D341Med (cell line): ENCODE results near the gene CCBE1.
A peak's percentile ranks its signal among the peaks of the same experiment; 100 is the strongest.
"Not testable (repeated sequence)": the region's sequence is repeated elsewhere in the genome, so short reads cannot be mapped to it uniquely, and the experiment has no call there.

Experiments
- DNase-seq: peaks from one replicate; pipeline ENCODE4 v3.0.0; 2012; ENCODE audit warnings: low spot score

The CCBE1 gene

DNA sequence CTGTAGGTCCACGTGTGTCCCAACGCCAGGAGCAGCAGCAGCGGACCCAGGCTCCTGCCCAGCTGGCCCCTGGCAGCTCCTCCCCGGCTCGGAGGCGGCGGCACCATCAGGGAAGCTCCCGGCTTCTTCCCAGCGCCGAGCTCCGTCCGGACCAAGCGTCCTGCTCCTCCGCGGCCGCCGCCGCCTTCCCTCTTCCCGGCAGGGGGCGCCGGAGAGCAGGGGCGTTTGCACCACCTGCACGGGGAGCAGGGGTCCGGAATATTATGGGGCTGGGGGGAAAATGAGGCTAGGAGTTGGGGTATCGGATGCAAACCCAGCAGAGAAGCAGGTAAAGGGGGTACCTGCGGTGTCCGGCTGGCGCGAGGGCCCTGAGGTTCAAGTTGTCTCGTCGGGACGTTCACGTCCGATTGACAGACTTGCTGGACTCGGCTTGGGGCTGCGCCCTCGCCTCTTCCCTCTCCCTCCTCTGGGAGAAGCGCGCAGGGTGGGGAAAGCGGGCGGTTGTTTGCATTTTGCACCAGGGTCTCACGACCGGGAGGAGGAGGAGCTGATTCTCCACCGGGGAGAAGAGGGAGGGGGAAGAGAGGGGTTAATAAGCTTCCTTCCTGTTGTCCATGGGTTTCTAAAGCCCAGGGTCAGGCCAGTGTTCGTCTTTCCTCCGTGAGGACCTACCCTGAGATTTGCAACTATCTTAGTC, at the start of gene CCBE1:
Gene CCBE1, minus strand, starts transcription at position 188 of the 697 bp plus-strand sequence.
- peak; percentile 92 for DNase-seq

DNA sequence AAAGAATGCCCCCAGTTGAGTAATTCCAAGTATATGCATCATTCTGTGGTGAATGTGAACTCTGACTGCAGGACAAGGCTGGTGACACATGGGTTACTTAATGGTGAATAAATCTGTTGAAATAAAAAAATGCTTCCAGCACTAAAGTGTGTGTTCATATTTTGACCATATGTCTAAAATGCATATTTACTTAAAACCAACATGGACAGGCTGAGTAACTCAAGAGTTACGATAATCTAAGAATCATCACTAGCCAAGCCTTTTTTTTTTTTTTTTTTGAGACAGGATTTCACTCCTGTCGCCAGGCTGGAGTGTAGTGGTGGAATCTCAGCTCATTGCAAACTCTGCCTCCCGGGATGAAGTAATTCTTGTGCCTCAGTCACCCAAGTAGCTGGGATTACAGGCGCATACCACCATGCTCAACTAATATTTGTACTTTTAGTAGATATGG, 47.1 kb upstream of the CCBE1 start:
- DNase-seq: no peak

DNA sequence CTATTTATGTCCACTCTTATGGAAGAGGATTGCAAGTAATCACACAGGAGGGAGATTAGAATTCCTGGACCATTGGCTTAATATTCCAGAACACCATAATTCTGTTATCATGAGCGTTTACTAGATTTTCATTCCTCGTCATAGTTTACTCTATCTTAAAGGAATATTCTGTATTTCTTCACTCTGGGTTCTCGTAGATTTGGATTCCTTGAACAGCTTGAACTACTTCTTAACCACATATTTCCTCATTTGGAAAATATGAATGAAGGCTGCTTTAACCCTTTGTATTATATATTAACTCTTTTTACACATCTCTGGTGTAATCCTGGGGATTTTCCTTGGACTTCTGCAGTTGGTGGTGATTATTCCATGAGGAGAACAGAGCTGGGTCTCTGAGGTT, 46.3 kb upstream of the CCBE1 start:
- DNase-seq: no peak

DNA sequence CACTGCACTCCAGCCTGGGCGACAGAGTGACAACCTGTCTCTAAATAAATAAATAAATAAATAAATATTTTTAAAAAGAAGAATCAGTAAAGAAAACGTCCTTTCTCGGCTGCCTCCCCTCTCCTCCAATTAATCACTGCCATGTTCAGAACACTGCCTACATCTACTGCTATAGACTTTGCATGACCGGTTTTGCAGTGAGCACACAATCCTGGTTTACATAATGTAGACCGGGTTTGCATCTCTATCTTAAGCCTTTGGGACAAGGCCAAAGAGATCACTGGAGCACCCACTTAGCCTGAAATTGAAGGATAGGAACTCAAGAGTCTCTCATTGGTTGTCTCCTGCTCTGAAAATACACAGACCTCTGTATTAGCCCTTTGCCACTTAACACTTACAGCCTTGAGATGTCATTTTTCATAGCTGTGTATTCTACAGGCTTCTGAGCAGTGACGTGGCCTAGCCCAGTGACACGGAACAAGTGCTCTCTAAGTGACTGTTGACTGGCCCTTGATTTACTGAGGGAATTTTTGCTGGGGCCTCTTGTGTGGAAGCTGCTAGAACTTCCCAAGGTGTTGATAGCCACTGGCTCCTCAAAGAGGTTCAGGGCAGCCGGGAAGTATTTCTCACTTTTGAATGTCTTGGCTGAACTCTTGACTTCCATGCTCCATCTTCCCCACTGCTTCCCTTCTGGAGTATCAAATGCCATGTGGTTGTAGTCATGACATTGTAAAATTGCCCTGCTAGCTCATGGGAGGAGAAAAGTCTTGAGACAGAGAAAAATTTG, 45.3 kb upstream of the CCBE1 start:
- no peak for DNase-seq

DNA sequence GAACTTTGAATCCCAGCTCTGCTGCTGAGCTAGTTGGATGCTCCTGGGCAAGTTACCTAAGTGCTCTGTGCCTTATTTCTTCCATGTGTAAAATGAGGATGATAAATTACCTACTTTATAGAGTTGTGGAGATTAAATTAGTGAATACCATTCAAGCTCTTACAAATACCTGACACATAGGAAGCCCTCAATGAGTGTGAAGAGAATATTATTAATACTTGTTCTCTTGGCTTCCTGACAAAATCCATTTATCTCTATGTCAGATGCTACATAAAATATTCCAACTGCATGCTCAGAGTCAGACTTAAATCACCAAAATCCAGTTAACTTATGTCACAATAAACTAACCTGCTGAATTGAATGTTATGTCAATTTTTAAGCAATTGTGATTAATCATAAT, 42.9 kb upstream of the CCBE1 start:
- DNase-seq: no peak

DNA sequence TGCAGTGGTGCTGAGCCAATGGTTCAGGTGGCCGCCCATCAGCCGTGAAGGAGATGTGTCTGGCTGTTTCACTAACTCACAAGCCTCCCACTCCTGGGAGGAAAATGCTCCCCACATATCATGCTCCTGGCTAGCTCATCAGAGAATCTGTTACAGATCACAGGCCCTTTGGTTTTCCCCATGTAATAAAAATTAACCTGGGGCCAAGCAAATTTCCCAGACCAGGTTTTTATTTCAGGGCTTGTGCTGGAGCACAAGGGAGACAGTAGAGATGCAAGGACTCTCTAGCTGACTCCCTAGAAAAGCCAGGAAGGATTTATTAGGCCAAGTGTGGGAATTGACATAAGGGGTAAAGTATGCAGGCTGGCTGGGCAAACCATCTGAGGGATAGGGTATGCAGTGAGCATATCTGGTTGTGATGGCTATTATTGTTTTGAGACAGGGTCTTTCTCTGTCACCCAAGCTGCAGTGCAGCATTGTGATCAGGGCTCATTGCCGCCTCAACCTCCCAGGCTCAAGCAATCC, 40.6 kb upstream of the CCBE1 start:
- DNase-seq: no peak

DNA sequence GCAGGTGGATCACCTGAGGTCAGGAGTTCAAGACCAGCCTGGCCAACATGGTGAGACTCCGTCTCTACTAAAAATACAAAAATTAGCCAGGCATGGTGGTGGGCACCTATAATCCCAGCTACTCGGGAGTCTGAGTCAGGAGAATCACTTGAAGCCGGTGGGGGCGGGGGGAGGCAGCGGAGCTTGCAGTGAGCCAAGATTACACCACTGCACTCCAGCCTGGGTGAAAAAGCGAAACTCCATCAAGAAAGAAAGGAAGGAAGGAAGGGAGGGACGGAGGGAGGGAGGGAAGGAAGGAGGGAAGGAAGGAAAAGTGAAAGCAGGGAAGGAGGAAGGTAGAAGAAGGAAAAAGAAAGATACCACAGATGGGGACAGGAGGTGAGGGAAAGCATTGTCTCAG, 40.1 kb upstream of the CCBE1 start:
- not testable (repeated sequence) for DNase-seq

DNA sequence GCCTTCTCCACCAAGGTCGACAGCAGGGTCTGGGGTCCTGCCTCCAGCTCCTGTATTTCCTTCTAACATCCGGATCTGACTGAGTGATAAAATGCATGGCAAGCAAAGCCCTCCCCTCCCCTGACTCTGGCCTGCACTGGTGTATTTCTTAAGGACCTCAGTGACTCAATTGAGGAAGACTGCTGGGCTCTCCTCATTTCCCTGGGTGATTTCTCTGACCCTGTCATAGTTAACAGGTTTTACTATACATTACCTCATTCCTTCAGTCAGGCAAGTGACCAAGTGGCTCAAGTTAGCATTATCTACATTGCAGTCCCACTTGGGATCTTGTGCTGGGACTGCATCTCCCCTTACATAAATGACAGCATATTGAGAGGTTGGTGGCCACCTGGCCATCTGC, 38.8 kb upstream of the CCBE1 start:
- DNase-seq: no peak

DNA sequence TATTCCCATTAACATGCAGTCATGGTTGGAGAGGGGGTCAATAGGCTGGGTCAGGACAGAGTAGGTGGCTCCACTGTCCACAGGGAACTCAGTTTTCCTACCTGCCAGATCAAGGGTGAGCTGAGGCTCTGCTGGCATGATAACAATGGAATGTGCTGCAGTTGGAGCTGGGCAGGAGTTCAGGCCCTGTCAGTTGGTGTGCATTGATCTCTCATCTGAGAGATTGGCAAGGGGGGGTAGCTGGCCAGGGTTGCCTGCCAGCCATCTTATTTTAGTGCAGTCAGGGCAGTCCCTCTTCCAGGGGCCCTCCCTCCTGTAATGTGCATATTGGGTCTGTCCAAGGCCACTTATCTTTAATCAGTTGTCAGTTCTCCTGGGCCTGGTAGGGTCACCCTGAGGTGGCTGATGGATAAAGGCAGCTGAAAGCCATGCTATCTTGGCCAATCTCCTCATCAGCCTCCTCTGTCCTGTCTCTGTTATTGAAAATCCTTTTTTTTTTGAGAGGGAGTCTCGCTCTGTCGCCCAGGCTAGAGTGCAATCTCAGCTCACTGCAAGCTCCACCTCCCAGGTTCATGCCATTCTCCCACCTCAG, 38.1 kb upstream of the CCBE1 start:
- DNase-seq: no peak

DNA sequence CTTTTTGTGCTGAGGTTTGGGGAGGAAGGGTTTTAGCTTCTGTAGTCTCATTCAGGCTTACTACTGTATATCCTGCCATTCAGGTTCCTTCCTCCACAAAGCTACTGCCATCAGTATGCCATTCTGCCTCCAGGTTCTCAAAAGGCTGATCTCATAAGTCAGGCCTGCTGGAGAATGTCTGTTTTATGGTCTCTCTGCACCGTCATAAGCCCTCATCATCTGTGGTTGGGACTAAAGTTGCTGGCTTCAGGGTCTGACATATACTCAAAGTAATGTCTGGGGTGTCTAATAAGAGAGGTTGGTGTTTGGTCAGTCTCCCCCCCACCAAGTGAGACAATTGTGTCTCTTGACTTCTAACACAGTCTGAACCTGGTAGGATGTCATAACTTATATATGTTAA, 36.2 kb upstream of the CCBE1 start:
- no peak for DNase-seq

DNA sequence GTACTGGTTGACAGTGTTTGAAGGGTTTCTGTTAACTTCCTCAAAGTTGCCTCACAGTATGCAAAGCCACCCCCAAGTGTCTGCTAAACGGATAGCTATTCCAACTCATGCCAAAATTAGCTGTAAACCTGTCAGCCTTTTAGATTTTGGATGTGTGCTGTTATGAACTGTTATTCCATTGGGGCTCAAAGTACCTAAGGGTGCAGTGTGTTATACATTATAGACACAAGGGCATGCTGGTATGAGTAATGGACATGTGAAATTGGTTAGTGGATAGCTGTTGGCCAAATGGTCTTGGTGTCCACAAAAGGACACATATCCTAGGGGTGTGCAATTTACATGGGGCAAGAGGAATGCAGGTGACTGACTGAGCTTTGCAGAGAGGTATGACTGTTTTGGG, 33.7 kb upstream of the CCBE1 start:
- DNase-seq: no peak

DNA sequence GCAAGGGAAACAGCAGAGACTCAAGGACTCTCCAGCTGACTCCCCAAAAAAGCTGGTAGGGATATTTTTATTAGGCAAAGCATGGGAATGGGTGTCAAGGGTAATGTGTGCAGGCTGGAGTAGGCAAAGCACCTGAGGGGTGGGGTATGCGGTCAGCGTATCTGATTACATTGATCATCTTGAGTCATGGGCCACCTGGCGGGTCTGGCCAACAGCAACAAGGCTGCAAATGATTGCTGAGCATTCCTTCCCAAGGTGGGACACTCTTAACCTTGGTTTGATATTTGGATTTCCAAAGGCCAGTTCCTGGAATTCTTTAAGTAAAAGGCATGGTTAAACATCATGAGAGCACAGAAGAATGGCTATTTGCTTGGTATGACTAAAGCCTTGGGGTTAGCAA, 32.6 kb upstream of the CCBE1 start:
- DNase-seq: no peak

DNA sequence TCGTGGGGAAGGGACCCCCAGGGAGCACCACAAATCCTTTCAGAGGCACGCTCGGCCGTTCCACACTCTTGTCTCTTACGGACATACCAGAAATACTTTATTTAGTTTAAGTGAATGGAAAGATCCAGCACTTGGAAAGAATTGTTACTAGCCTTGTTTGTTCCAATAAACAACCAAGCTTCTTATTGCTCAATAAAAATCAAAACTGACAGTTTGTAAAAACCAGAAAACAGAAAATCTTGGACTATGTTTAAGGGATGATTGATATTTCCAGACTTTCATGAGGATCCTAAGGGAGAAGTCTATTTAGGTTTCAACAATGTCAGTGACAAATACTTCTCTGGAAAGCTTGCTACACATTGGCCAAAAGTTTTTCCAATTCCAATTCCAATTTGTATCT, 31.6 kb upstream of the CCBE1 start:
- DNase-seq: no peak

DNA sequence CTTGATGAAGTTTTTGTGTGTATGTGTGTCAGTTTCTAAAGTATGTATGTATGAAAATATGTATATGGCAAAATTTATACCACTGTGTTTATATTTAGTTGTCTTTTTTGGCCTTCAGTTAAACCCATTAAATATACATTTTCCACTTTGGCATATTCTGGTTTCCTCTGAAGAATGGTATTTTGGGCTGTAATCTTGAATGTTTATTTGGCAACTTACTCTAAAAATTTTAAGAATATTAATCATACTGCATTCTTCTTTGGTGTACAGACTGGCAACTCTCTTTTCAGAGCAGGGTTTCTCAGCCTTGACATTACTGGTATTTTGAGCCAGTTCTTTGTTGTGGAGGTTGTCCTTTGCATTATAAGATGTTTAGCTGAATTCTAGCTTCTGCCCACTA, 27.9 kb upstream of the CCBE1 start:
- DNase-seq: no peak

DNA sequence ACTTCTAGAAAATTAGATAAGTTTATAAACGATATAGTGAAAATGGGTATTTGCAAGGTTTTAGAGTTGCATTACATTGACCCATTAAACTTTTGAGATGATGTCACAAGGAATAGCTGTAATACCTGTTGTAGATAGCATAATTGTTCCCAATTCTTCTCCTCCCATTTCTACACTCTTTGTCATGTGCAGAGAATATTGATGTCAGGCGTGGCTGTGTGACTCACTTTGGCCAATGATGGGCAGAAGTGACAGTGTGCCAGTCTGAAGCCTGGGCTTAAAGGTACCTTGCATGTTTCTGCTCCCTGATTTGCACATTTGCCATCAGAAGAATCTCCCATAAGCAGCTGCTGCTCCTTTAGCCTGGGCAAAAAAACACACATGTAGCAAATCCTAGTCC, 26.9 kb upstream of the CCBE1 start:
- no peak for DNase-seq

DNA sequence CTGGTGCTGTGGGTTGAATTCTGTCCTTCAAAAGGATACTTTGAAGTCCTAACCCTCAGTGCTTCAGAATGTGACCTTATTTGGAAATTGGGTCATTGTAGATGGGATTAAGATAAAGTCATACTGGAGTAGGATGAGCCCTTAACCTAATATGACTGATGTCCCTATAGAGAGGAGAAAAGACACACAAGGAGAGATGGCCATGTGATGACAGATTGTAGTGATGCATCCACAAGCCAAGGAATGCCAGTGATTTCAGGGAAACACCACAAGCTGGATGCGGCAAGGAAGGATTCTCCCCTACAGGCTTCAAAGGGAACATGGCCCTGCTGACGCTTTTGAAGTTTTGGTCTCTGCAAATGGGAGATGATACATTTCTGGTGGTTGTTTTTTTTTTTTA, 24.7 kb upstream of the CCBE1 start:
- DNase-seq: no peak

DNA sequence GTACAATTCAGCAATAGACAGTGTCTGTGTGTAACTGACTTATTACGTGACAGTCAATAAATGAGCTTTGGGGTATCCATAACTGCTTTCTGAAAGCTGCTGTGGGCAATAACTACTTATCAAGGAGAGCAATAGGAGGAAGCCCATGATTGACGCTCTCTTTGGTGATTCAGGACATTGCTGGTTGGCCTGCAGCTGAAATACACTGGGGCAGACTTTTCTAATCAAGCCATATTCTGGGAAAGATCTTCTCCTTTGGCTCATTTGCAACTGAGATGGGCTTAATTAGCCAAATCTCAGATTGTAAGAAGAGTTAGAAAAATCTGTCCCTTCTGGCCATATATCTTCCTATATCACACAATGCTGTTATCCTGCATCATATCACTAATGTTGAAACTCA, 24.0 kb upstream of the CCBE1 start:
- no peak for DNase-seq

DNA sequence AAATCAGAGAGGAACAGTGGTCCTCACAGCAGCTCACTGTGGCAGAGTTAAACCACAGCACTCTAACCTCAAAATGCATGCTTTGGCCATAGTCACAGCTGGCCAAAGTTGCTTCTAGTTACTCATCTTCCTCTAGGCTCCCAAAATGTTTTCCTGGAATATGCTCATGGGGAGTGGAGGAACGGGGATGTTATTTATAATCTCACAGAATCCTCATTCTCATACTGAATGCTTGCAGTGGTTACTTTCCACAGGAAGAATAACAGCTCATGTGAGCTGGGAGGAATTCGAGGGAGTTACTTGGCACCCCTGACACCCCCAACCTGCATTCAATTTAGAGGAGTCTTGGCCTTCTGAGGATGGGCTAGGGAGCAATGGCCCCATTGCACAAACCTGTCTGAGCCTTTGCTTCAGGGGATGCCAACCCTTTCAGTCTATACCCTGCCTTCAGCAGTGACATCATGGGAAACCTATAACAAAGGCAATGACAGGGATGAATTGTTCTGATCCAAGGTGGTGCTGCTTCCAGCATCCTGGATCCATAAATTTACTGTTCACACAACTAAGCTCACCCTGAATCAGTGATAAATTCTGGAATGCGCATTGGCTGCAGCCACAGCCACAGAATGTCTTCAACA, 22.4 kb upstream of the CCBE1 start:
- no peak for DNase-seq

DNA sequence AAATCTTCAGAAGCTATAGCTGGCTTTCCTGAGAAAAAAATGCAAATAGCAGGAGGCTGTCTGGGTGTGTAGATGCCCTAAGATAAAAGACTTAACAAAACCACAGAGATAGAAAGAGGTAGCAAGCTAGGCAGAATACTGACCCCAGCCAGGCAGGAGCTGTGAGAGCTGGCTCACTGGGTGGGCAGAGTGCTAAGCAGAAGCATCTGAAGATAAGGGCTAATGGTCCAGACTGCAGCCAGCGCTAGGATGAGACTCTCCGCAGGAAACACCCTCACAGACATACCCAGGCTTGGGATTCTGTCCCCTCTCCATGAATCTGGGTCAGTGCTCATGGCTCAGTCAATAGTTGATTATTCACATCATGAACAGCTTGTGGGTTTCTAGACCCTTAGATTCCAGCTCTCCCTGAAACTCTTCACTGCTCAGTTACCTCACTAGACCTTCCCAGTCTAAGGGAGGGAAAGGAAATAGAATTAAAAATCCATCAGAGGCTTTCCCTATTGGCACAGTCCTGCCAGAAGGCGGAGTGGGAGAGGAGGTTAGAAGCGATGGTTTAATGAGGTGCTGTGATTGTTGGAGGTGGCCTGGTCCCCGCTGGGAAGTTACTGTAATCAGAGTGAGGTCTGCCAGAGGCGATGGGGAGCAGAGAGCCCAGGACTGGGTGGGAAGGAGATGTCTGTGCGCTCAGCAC, 21.4 kb upstream of the CCBE1 start:
- DNase-seq: no peak

DNA sequence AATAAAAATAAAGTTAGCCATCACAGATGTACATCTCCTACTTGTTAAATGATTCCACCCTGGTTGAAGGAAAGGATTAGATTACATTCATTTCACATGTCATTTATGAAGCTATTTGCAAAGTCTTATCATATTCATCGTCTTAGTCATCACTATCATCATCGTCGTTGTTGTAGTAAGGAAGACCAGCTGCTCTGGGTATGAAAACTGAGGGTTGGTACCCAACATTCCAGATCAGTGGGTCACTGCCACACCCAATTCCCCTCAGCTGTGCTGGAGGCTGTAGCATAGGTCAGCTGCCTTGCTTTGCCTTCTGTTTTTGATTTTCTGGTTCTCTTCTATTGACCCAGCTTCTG, 20.9 kb upstream of the CCBE1 start:
- no peak for DNase-seq

DNA sequence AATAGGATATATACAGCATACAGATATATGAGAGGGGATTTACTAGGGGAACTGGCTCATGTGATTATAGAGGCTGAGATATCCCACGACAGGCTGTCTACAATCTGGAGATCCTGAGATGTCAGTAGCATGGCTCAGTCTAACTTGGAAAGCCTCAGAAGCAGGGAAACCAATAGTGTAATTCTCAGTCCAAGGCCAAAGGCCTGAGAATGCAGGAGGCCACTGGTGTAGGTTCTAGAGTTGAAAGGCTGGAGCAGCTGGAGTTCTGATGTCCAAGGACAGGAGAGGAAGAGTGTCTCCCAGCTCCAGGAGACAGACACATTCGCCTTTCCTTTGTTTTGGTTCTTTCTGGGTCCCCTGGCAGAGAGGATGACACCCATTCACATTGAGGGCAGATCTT, 20.1 kb upstream of the CCBE1 start:
- DNase-seq: no peak

DNA sequence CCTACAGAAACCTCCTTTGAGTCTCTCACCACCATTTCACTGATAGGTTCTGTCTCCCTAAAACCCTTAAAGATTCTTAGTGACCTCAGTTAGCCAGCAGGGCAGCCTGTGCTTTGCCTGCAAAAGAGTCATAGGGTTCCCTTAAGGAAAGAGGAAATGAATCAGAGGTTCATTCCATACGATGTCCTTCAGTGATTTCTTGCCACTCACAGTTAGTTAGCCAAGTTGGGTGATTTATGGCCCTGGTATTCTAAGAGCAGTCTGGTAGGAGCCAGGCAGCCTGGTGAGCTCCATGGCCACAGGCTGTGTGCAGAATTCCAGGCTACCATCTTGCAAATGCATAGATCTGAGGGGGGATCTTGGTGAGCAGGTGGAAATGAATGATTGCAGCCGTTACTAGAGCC, 18.7 kb upstream of the CCBE1 start:
- DNase-seq: no peak
